GM19328 (cell line): ENCODE results near the gene SLC17A5.
"Not testable (repeated sequence)": the region's sequence is repeated elsewhere in the genome, so short reads cannot be mapped to it uniquely, and the experiment has no call there.

ENCODE experiments used
- ATAC-seq: cut with Tn5 transposase; IDR thresholded peaks from one replicate; pipeline ENCODE4 v1.9.1; 2021; ENCODE audit warnings: mild to moderate bottlenecking, moderate library complexity; ENCODE audit not compliant: unreplicated experiment

The SLC17A5 gene

DNA sequence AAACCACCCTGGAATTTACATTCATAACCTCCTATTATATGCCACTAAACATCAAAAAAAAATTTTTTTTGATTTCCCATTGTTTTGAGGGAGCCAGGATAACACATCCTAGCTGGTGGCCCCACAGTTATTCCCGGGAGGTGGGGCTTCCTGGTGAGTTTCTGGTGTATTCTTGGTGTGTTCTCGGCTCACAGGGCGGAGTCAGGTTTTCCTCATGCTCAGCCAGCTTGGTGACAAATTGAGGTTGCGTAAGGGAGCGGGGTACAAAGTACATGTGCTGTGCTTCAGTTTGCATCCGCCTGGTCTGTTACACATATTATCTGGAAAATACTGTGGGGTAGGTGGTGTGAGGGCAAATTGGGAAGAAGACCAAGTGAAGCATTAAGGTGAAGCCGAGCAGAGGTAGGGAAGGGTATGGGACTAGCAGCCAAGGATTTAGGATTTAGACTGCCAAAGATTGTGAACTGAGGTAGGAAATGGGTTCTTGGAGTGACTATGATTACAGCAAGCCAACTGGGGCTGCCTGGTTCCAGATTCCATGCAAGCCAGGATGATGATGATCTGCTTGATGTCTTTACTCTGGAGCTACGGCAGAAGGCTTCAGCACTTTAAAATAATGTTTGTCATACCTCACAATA, 86.7 kb downstream of the SLC17A5 start:
- ATAC-seq, result no peak

DNA sequence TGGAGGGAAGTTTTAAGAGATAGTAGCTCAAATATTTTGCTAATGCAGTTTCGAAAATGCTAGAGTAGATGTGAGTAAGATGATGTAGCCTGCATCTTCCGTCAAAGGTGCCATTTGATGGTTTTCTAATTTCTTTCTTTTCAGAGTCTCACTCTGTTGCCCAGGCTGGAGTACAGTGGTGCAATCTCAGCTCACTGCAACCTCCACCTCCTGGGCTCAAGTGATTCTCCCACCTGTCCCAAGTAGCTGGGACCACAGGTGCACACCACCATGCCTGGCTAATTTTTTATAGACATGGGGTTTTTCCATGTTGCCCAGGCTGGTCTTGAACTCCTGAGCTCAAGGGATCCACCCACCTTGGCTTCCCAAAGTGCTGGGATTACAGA, 87.3 kb downstream of the SLC17A5 start:
- ATAC-seq, result not testable (repeated sequence)

GRCh38 chr6:73565767-73566485, 87.9 kb downstream of the SLC17A5 start:
- ATAC-seq, result no peak

GRCh38 chr6:73564578-73565345, 89.0 kb downstream of the SLC17A5 start:
- no peak for ATAC-seq

- no peak for ATAC-seq
Measured at GRCh38 chr6:73562558-73562957, 91.2 kb downstream of the SLC17A5 start.

- ATAC-seq, result peak; percentile 38
Measured at GRCh38 chr6:73560853-73561407, 92.9 kb downstream of the SLC17A5 start.

- ATAC-seq, result peak; percentile 44
Measured at GRCh38 chr6:73560182-73560732, 93.5 kb downstream of the SLC17A5 start.

GRCh38 chr6:73559399-73559794, 94.4 kb downstream of the SLC17A5 start:
- ATAC-seq, result not testable (repeated sequence)

DNA sequence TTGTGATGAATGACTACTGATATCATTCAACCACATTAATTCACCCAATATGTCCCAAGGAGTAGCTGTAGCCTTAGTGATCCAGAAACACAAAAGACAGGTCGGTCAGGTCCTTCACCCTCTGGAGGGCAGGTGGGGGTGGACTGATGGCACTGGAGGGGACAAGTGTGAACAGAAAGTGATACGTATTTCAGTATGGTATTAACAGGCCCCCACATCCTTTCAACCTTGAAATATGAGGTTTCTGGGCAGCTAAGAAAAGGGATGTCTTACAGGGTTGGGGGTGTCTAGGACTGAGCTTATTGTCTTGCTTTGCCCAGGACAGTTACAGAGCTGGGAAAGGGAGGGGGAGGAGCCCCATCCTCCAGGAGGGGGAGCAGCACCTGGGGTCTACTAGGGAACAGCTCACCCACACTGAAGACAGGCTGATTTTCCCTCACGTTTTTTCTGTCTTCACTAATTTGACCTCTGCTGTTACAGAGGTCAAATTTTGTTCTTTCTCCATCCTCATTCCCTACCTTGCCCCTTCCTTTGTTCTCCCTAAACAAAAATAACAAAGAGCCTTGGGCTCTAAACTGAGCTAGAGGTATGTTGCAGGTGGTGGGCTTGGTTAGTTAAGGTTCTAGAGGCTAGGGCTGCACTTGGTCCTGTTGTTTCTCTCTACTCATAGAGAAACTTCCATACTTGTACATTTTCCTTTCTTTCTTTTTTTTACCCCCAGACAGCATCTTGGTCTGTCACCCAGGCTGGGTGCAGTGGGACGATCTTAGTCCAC, 95.0 kb downstream of the SLC17A5 start:
- ATAC-seq, result no peak

DNA sequence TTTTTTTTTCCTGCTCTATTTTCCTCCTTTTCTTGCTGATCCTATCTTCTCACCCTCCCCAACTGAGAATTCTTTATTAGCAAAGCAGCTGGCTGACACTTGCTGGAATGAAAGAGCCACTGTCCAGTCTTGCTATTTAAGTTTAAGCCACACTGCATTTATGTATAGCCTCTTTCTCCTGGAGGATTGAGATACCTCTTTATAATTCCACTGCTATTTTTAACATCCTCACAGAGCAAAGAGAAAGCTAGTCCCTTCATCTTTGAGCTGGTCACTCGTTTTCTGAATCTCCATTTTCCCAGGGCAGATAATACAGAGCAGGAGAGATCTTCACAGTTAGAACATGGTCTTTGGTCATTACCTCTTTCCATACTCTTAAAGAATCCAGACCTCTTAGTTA, 97.0 kb downstream of the SLC17A5 start:
- no peak for ATAC-seq

DNA sequence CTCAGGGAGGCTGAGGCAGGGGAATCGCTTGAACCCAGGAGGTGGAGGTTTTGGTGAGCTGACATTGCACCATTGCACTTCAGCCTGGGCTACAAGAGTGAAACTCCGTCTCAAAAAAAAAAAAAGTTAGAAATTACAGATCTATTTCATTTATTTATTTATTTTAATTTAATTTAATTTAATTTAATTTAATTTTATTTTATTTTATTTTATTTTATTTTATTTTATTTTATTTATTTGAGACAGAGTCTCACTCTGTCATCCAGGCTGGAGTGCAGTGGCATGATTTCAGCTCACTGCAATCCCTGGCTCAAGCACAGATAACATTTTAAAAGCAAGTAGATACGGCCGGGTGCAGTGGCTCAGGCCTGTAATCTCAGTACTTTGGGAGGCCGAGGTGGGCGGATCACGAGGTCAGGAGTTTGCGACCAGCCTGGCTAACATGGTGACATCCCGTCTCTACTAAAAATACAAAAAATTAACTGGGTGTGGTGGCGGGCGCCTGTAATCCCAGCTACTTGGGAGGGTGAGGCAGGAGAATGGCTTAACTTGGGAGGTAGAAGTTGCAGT, 98.3 kb downstream of the SLC17A5 start:
- not testable (repeated sequence) for ATAC-seq

DNA sequence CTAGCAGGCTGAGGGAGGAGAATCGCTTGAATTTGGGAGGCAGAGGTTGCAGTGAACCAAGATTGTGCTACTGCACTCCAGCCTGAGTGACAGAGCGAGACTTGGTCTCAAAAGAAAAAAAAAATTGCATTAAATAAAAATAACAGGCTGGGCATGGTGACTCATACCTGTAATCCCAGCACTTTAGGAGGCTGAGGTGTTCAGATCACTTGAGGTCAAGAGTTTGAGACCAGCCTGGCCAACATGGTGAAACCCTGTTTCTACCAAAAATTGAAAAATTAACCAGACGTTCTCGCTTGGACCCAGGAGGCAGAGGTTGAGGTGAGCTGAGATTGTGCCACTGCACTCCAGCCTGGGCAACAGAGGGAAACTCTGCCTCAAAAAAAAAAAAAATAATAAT, 102.7 kb downstream of the SLC17A5 start:
- ATAC-seq, result not testable (repeated sequence)

DNA sequence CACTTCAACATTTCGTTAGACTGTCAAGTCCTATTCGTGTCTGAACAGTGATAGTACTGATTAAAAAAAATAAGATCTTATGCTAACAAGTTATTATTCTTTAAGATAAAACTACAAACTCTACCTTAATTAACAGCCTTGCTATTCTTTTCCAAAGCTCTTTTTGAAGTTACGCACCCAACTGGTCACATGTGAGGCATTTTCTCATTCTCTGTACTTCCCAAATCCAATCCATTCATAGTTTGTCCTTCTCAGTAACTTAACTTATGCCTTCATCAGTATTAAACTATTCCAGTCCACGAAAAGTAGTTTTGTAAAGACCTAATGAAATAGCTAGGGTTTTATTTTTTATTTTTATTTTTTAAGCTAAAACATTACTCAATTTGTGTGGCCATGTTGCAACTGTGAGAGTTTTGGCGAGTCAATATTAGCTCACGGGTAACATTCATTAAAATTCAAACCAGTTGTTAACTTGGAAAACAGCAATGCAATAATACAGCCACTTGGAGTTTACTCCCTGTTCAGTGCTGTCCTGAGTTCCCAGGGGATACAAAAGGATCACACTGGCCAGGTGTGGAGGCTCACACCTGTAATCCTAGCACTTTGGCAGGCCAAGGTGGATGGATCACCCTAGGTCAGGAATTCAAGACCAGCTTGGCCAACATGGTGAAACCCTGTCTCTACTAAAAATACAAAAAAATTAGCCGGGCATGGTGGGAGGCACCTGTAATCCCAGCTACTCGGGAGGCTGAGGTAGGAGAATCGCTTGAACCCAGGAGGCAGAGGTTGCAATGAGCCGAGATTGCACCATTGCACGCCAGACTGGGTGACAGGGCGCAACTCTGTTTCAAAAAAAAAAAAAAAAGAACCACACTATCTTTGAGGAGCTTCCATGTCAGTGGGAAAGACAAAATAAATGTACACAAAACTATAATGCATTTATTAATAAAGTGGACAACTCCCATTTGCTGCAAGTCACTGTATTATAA, 105.0 kb downstream of the SLC17A5 start:
- ATAC-seq, result no peak

- ATAC-seq, result no peak
Measured at GRCh38 chr6:73547036-73547435, 106.8 kb downstream of the SLC17A5 start.
